Activated CD8-positive, alpha-beta memory T cell treated with anti-CD3 and anti-CD28 coated beads, Interleukin-2, amount 50 U/mL, for 1 hour (primary cell): ENCODE measurements around the gene TTC38.
"Not testable (repeated sequence)": the region's sequence is repeated elsewhere in the genome, so short reads cannot be mapped to it uniquely, and the experiment has no call there.

Experiments used
- DNase-seq: peaks from one replicate; pipeline ENCODE4 v3.0.0-alpha.2; 2020; ENCODE audit errors: extremely low read depth

Gene TTC38

GRCh38 chr22:46246178-46246577 lies 21.6 kb upstream of the TTC38 start:
- no peak for DNase-seq

- DNase-seq: no peak
These were observed 20.3 kb upstream of the TTC38 start for GRCh38 chr22:46247443-46247975.

GRCh38 chr22:46250035-46250782 lies 17.6 kb upstream of the TTC38 start, which contains the start of gene CDPF1:
CDPF1 (minus strand) TSS chr22:46250293; CDS start chr22:46248284, 2,009 bp downstream.
- DNase-seq: peak; percentile 67

GRCh38 chr22:46250783-46251125 lies 17.1 kb upstream of the TTC38 start:
- DNase-seq: no peak

- DNase-seq: no peak
These were observed 16.5 kb upstream of the TTC38 start for GRCh38 chr22:46251266-46251665.

GRCh38 chr22:46251816-46252380 lies 15.9 kb upstream of the TTC38 start:
- no peak for DNase-seq

GRCh38 chr22:46256358-46256958 lies 11.3 kb upstream of the TTC38 start:
- DNase-seq: no peak

- DNase-seq: no peak
These were observed 8.4 kb upstream of the TTC38 start for GRCh38 chr22:46259374-46259773.

- DNase-seq: no peak
These were observed 7.8 kb upstream of the TTC38 start for GRCh38 chr22:46260038-46260437.

GRCh38 chr22:46262449-46263215 lies 5.2 kb upstream of the TTC38 start:
- DNase-seq: no peak

GRCh38 chr22:46263216-46263590 lies 4.6 kb upstream of the TTC38 start, which contains the start of gene PKDREJ:
PKDREJ (minus strand) TSS chr22:46263343; CDS start chr22:46263322, 21 bp downstream.
- DNase-seq: no peak

- DNase-seq: not testable (repeated sequence)
These were observed 3.3 kb upstream of the TTC38 start for GRCh38 chr22:46264520-46264919.

GRCh38 chr22:46265627-46266026 lies 2.2 kb upstream of the TTC38 start:
- not testable (repeated sequence) for DNase-seq

GRCh38 chr22:46269564-46269963 lies 1.8 kb downstream of the TTC38 start:
- DNase-seq: no peak

GRCh38 chr22:46272196-46272595 lies 4.4 kb downstream of the TTC38 start:
- no peak for DNase-seq

- no peak for DNase-seq
These were observed 5.1 kb downstream of the TTC38 start for GRCh38 chr22:46272762-46273431.

GRCh38 chr22:46273432-46274148 lies 5.8 kb downstream of the TTC38 start:
- no peak for DNase-seq

- no peak for DNase-seq
These were observed 6.6 kb downstream of the TTC38 start for GRCh38 chr22:46274381-46274780.

- DNase-seq: no peak
These were observed 7.8 kb downstream of the TTC38 start for GRCh38 chr22:46275455-46276122.

GRCh38 chr22:46276563-46276962 lies 8.8 kb downstream of the TTC38 start:
- no peak for DNase-seq
